IPS-11a (cell line): ENCODE measurements around the gene ITPRID1.

Experiments
- H3K4me3 ChIP-seq: one replicate; pipeline ENCODE4 v1.5.1; 2013; ENCODE audit warnings: low read depth, low read length, control low read depth

ITPRID1 gene

DNA sequence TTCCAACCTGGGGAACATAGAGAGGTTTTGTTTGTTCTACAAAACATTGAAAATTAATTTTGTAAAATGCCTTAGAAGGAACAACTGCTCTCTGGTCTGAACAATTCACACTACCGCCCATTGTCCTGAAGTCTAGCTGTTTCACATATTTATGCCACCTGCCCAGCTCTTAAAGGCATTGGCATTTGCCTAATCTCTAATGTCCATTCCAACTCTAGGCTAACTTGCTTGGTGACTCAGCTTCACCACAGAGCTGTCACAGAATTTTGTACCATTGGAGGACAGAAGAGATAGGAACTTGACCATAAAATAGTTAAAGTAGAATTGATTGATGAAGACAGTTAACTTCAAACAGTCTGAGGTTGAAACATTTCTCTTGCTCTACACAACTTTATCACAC lies 119.6 kb downstream of the ITPRID1 start:
- H3K4me3 ChIP-seq: no peak overlapping the region

DNA sequence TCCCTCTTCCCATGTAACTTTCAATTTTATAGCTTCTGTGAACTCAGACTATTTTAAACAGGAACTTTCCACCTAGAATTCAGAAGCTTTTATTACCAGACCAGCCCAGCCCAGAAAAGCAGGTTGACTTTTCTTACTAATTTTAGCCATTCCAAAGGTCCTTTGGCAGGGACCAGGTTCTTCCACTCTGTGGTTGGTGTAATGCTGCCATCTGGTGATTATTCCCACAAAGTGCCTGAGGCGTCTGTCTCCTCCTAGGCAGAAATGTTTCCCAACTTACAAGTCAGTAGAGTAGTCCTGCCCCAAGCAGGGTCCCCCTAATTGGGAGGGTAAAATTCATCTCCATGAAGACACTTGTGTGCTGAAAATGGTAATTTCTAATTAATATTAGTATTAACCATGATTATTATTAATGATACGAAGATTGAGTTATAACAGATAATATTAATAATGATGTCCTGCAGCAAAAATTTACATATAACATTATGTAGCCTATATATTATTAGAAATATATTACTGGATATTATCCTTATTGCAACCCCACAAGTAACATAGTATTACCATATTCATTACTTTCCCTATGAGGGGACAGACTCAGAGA lies 120.1 kb downstream of the ITPRID1 start:
- no peak overlapping the region for H3K4me3 ChIP-seq

DNA sequence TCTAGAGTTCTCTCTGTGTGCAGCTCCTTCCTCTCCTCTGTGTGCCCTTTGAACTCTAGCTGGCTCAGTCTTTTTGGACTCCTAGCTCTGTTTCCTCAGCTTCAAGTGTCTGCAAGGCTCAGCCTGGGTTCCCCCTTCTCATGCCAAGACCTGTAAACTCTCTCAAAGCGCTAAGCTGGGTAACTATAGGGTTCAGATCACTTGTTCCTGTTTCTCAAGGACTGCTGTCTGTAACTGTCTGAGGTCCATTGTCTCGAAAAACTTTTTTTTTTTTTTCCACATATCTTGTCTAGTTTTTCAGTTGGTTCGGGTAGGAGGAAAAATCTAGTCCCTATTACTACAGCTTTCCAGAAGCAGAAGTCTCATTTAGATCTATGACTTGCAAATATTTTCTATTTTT lies 126.5 kb downstream of the ITPRID1 start:
- no peak overlapping the region for H3K4me3 ChIP-seq

DNA sequence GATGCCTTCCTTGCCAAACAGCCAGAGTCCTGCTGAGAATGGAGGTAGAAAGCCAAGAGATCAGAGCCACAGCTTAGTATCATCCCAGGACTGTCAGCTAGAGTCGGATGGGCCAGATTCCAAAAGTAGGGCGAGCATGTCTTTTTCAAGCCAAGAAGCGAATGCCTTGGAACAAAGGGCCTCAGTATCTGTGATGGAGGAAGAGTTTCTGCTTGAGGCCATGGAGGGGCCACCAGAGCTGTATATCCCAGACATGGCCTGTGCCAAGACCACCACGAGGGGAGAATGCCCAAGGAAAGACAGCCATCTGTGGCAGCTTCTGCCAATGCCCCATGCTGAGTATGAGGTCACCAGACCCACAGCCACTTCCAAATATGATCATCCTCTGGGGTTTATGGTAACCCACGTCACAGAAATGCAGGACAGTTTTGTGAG lies 128.8 kb downstream of the ITPRID1 start:
- H3K4me3 ChIP-seq: no peak overlapping the region

DNA sequence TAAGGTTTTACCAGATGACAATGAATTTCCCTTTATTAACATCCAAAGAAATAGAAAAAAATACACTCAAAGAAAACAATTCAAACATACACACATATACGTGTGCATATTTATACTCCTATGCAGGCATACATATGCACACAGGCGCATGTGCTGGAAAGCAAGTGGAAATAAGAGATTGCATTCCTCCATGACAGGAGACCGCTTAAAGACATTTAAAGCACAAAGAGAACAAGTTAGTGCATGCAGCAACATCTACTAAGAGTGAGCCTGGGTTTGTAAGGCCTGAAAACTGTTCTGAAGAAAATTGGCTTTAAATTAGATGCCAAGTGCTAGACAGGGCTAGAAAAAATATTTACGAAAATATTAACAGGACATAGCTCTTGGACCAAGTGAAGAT lies 133.1 kb downstream of the ITPRID1 start:
- no peak overlapping the region for H3K4me3 ChIP-seq

DNA sequence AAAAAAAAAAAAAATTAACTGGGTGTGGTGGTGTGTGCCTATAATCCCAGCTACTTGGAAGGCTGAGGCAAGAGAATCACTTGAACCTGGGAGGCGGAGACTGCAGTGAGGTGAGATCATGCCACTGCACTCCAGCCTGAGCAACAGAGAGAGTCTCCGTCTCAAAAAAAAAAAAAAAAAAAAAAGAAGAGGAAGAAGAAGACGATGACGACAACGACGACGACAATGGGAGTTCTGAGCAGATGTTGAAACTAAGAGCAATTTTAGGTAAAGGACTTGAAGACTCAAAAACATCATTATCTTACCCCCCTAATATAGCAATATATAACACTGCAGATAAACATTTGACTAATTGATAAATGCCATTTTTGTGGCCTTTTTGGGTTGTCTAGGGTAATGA lies 133.6 kb downstream of the ITPRID1 start:
- H3K4me3 ChIP-seq: no peak overlapping the region

DNA sequence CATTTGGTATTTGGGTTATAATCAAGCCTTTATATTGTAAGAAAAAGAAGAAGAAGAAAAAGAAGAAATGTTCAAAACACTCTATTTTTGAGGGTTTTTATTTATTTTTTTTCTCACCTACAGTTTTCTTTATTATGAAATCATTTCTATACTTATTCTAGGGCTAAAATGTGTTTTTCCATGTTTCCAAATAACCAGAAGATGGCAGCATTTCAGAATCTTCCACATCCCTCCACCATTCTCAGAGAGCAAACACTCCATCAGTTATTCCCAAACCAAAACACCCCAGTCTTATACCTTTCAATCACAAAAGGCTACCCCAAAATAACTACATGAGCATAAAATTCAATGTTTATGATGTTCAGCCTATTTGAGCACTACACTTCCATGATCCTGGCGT lies 134.4 kb downstream of the ITPRID1 start:
- no peak overlapping the region for H3K4me3 ChIP-seq

DNA sequence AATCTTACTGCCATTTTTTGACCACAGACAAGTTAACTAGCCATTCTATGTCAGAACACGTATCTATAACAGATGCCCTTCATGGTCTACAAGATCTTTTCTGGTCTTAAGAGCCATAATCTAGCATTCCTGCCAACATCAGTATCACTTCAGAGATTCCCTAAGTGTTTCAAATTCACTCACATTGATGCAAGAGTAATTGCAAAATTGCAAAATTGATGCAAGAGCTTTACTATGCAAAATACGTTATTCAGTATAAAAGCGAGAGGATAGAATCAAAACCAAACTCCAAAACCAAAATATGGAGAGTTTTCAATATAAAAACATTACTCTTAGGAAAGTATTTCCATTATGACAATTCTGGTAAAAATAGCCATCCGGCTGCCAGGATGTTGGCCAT lies 135.0 kb downstream of the ITPRID1 start:
- H3K4me3 ChIP-seq: no peak overlapping the region

DNA sequence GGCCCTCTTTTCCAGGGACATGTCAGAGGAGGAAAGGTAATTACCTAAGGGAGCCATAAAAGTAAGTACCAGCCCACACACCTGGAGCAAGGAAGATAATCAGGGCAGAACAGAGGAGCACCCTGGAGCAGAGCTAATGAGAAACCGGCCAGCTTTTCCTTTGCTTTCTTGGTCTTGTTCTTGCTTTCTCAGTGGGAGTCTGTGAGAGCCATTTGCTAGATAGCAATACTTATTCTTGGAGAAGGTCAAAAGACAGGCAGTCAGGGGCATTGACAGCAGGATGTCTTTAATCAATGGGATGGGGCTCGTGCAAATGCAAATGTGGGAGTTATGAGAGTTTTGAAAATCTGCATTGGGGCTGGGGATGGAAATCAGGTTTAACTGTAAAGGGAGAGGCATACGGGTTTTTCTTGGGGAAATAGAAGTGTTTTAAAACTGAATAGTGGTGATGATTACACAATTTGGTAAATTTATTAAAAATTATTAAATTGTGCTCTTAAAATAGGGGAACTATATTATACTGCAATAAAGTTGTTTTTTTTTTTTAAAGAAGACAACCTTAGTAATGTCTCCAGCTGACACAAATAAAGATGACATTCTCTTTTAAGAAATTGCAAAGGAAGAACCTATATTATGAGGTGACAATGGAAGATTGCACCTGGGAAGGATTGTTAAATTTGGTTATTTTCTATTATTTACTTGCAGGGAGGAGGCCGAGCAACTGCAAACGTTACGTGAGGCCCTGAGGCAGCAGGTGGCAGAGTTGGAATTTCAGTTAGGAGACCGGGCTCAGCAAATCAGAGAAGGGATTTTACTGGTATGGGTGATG lies 137.6 kb downstream of the ITPRID1 start:
- H3K4me3 ChIP-seq: no peak overlapping the region

DNA sequence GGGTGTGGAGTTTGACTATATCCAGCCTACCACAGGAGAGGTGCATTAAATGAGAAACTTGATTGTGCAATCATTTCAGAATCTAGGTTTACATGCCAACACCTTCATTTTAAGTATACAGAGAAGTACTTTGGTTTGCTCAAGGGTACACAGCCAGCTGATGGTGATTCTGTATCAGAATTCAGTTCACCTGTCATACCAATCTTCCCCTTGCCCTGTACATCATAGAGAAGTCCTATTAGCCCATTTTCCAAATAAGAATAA lies 138.1 kb downstream of the ITPRID1 start:
- no peak overlapping the region for H3K4me3 ChIP-seq

DNA sequence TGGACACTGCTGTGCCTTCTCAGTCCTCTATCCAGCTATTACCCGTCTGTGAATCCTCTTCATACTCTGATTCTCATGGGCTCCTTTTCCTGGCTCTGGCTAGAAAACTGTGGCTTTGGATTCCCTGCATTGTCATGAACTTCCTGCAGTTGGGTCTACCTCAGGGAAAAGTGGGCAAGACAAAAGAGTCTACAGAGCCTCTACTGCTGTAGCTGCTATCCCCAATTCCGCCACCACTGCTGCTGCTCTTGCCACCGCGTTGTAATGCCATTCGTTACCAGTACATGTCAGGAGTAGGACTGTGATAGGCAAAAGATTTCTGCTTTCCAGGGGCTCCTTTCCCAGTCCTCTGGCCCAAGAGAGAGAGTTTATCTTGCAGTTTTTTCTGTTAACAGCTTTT lies 149.2 kb downstream of the ITPRID1 start:
- H3K4me3 ChIP-seq: no peak overlapping the region

DNA sequence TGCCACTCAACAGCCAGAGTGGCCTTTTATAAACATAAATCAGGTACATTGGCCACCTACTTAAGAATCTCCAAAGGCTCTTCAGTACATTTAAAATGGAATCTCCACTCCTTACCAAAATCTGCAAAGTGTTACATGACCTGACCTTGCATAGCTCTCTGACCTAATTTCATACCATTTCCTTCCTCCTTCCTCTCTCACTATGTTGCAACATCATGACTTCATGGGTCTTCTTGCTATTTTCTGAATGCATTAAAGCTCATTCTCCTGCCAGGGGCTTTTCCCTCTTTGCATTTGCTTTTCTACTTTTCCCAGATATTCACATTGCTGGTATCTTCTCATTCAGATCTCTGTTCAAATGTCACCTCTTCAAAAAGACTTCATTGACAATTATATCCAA lies 151.0 kb downstream of the ITPRID1 start:
- no peak overlapping the region for H3K4me3 ChIP-seq

DNA sequence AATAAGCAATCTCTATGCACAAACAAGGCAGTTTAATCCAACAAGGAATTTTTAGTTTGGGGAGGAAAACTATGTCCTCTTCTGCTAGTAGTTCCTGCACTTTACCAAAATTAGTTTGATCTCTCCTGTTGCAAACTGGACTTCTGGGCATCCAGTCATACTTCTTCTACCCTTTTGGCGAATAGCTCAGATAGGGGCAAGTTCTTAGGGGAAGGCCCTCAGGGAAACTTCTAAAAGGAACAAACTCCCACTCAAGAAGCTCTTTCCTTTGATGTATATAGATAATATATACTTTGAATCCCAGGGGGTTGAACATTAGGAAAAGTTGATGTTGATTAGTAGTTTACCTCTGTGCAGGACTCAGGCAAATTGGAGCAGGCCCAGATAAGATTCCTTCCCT lies 151.7 kb downstream of the ITPRID1 start:
- H3K4me3 ChIP-seq: no peak overlapping the region

DNA sequence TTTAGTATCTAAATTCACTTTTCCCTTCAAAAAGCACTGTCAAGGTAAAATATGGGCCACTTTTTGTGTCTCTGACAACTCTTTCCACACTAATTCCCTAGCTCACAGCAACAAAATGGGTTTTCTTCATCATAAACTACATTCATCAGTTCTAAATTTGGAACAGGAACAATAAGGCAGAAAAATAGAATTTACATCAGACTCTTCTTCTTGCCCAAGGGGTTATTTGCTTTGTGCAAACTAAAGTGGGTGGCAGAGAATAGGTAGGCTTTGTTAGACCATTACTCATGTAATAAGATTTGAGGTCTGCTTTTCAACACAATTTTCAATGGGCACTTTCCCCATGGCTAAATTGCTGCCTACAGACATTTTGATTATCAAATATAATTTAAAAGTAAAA lies 155.6 kb downstream of the ITPRID1 start:
- no peak overlapping the region for H3K4me3 ChIP-seq

DNA sequence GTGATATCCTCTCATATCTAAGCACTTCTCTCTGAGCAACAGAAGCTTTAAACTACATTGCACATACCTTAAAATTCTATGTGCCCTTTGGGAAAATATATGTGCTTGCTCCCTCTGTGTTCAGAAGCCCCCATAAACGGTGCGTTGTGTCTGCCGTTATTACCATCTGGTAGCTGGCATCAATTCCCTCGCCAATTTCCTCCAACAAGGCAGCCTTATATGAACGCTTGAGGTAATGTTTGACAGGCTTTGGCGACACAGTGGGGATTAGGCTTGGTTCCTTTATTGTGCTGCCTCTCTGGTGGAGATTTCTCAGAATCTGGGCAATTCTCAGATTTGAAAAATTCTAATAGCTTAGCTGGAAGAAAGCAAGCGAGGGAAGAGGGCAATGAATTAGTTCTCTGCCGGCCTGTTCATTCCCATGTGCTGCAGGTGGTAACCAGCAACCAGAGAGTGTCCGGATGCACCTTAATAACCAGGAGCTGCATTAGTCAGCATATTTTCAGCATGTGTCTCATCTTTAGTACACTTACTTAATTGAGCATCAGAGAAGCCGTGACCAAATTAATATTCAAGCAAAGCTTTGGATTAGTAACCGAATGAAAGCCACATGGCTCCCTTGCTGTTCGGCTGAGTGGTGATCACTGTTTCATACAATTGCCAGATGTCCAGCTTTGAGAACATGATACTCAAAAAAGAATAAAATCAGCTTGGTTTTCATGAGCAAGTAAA lies 165.8 kb downstream of the ITPRID1 start:
- H3K4me3 ChIP-seq: no peak overlapping the region

DNA sequence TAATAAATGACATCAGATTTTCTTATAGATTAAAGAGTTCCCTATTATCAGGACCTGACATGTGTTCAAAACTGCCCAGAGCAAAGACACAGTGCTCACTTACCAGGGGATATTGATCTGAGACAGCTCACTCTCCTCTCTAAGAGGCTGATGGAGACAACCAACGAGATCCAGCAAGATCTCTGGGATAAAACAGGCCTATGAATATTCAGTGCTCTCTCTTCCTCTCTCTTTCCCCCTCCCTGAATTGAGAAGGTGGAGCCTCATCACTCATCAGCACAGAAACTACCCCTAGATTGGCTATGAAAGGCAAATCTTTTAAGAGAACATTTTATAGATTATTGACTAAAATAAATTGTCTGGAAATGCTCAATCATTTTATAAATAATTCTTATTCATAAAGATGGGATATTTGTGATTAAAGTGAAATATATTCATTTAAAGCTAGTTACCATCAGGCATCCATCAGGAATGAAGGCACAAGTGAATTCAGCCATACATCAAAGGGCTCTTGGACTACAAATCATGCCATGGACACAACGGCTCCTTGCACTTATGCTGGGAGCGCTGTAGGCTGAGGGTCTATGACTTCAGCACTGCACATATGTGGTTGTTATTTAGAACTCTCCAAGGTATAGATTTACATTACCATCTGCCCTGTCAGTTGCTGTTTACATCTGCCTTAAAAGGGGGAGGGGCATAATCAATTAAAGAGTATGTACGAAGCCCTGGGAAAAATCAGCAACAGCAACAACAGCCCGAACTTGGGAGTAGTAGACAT lies 169.7 kb downstream of the ITPRID1 start:
- H3K4me3 ChIP-seq: no peak overlapping the region

DNA sequence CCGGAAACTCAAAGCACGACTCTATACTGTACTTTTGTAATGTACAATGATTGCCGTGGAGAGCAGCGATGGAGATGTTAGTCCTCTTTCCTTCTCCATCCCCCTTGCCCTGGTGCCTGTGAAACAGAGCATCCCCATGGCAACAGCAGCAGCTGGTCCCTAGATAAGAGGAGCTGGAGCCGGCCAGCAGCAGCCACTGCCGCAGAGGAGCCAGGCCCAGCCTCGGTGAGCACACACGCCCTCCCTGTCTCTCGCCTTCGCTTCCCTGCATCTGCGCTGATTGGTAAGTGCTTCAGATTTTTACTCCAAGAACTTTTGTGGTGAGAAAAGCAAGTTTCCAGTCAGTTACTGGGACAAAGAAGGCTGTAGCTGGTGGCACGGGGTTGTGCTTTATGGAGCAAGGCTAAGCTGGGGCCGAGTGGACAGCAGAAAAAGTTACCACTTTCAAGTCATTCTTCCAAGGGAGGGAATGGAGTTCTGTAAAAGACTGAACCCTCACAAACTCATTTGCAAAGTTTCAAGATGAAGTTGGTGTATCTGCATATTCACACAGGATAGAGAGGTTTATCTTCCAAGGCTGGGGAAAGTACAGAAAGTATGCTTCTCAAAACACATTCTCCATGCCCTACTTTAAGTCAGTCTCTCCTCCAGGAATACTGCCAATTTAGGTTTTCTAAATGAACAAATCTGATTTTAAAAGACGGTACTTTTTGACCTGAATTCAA lies 173.3 kb downstream of the ITPRID1 start, which contains the start of gene PPP1R17:
TSS of gene PPP1R17 (plus strand) at position 192 of the 725 bp plus-strand sequence. CDS start 5,227 bp downstream, outside the sequence.
- H3K4me3 ChIP-seq: no peak within 1 kb of the TSS

DNA sequence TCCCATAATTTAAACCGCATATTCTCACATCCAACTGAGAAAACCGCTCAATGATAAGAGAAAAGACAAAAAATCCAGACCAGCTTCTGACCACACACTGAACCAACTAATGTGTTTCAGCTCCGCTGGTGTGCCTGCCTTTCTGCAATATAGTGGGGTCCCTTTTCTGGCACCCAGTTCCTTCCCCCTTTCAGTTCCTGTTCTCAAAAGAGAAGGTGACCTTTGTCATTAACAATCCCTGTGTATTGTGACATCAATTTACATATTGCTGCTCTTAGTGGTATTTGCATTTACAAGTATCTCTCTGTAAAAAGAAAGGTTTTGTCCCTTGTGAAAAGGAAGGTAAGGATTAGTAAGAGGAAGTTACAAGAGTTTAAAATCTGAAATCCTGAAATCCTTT lies 174.5 kb downstream of the ITPRID1 start:
- no peak overlapping the region for H3K4me3 ChIP-seq

DNA sequence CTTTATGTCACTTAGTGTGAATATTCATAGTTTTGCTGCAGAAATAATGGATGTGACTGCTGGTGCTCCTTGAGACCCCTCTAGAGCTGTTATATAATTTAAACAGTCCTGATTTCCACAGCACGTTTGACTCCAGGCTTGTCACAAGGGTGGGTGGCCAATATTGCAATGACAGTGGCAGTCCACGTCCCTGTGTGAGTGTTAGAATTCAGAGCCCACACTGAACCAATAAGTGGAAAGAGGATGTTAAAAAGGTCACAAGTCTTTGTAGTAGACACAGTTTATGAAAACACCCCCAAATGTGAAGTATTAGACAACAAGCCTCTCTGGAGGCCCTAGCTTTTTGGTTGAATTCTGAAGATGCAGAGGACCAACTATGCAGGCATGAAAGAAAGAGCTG lies 175.1 kb downstream of the ITPRID1 start:
- H3K4me3 ChIP-seq: no peak overlapping the region

DNA sequence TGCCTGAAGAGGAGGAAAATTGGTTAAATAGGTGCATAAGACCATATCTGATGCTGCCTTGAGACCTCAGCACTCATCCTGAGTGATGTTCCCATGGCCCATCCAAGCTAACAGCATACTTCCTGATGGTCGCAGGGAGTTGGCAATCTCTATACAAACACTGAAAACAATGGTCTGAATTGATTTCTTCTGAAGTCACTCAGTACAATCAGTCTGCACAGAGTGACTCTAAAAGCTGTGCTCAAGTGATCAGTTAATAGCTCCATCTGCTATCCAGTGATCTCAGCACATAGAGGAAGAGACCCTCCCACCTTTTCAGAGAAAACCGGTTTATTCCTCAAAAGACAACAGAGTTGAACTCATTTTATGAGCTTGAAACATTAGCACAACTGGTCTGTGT lies 177.0 kb downstream of the ITPRID1 start:
- no peak overlapping the region for H3K4me3 ChIP-seq

DNA sequence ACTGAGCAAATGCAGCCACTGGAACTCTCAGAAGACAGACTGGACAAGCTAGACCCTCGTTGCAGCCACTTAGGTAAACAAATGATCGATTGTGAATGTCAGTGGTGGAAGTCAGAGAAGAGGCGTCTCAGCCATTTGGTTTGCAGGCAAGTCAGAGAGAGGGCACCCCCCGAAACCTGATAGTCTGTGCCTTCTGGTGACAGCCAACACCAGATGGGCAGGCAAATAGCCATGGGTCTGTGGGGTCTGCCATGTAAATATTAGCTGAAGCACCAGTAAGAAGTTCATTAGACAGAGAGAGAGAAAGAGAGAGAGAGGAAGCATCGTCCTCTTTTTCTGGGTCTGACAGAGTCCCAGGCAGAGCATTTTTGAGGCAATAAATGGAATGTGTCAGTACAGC lies 178.6 kb downstream of the ITPRID1 start:
- H3K4me3 ChIP-seq: no peak overlapping the region
